GM12878 (cell line): ENCODE results near the gene DEFB126. TPM values are rescaled to one million over a fixed set of nuclear protein-coding genes. Genes with fewer than 3 reads are reported as not detected.

Experiments
- ATAC-seq: fragments of 200-7000 bp; cut with Tn5 transposase; 3 replicates; pipeline ENCODE4 v1.9.1; 2020; ENCODE audit warnings: mild to moderate bottlenecking, moderate library complexity
- BruUV-seq: library from RNA; stranded (reverse); fragments of 400-500 nt; replicated peaks from 2 replicates; lab custom pipeline; 2021; lab: Mats Ljungman, UMichigan
- CTCF ChIA-PET: fragments of 300-600 bp; sonication (Branson Sonifier 250); formaldehyde crosslinking; extraction: SDS; loops from one replicate; lab custom pipeline; 2021; ENCODE audit warnings: inconsistent platforms; lab: Yijun Ruan, JAX
- POLR2A ChIA-PET: fragments of 350-600 bp; formaldehyde crosslinking; extraction: SDS; loops from one replicate; lab custom pipeline; 2021; ENCODE audit warnings: inconsistent platforms; lab: Charles Lee
- RAD21 ChIA-PET: fragments of 300-600 bp; sonication (Branson Sonifier 250); formaldehyde crosslinking; loops from one replicate; lab custom pipeline; 2023; ENCODE audit warnings: antibody characterized with exemption; ENCODE audit not compliant: unreplicated experiment; lab: Charles Lee
- SMC1A ChIA-PET: fragments of 300-600 bp; sonication (Branson Sonifier 250); formaldehyde crosslinking; loops from one replicate; lab custom pipeline; 2023; ENCODE audit not compliant: unreplicated experiment, uncharacterized antibody; lab: Charles Lee
- DNase-seq: peaks from one replicate; pipeline ENCODE4 v3.0.0-alpha.2; 2011; ENCODE audit warnings: low read depth, low spot score
- FAIRE-seq: peaks from 3 replicates; lab custom pipeline; 2011; peaks lifted over from hg19 to GRCh38; lab: Jason Lieb, UNC
- H2AFZ ChIP-seq: 2 replicates; pipeline ENCODE4 v1.6.0; 2011; ENCODE audit warnings: low read depth, low read length, control low read depth; ENCODE audit not compliant: control insufficient read depth
- H3K27ac ChIP-seq: 2 replicates; pipeline ENCODE4 v1.5.1; 2011; ENCODE audit warnings: control low read depth; ENCODE audit not compliant: control insufficient read depth, insufficient read depth
- H3K27me3 ChIP-seq, 2 experiments: replicated peaks in 1 of 2; 2 replicates each; pipeline versions ENCODE4 v1.6.0 to v1.6.1; 2011; ENCODE audit warnings: low read length in 1 of 2; ENCODE audit not compliant: control insufficient read depth in 2 of 2, insufficient read depth in 2 of 2
- H3K36me3 ChIP-seq, 2 experiments: 2 replicates each; pipeline ENCODE4 v1.5.1; 2011; ENCODE audit warnings: low read length in 1 of 2; ENCODE audit not compliant: control insufficient read depth in 2 of 2, insufficient read depth in 2 of 2
- H3K4me1 ChIP-seq: 2 replicates; pipeline ENCODE4 v1.6.1; 2011; ENCODE audit warnings: mild to moderate bottlenecking, low read length, moderate library complexity, mixed read lengths; ENCODE audit not compliant: control insufficient read depth, insufficient read depth
- H3K4me2 ChIP-seq: 2 replicates; pipeline ENCODE4 v1.6.0; 2011; ENCODE audit warnings: control low read depth; ENCODE audit not compliant: control insufficient read depth, insufficient read depth
- H3K4me3 ChIP-seq: fragments of 200-600 bp; sonication (generic); 2 replicates; pipeline ENCODE4 v1.5.1; 2016
- H3K79me2 ChIP-seq: 2 replicates; pipeline ENCODE4 v1.6.0; 2011; ENCODE audit warnings: low read length; ENCODE audit not compliant: control insufficient read depth, insufficient read depth
- H3K9ac ChIP-seq: 2 replicates; pipeline ENCODE4 v1.8.0; 2011; ENCODE audit warnings: low read length, control low read depth, mixed read lengths; ENCODE audit not compliant: control insufficient read depth, insufficient read depth
- H3K9me3 ChIP-seq: replicated peaks from 3 replicates; pipeline ENCODE4 v1.5.1; 2011; ENCODE audit warnings: mild to moderate bottlenecking, low read length; ENCODE audit not compliant: control insufficient read depth, insufficient read depth
- H4K20me1 ChIP-seq: 2 replicates; pipeline ENCODE4 v1.6.0; 2011; ENCODE audit not compliant: control insufficient read depth, insufficient read depth
- BCL11A ChIP-seq: IDR thresholded peaks from 2 replicates; pipeline ENCODE4 v1.6.1; 2011; ENCODE audit warnings: low read depth, low read length
- MLLT1 ChIP-seq: fragments of 450-650 bp; IDR thresholded peaks from 2 replicates; pipeline ENCODE4 v1.6.1; 2016; ENCODE audit warnings: mild to moderate bottlenecking
- MYC ChIP-seq: IDR thresholded peaks from 2 replicates; pipeline ENCODE4 v1.6.1; 2011; ENCODE audit warnings: mild to moderate bottlenecking, low read length, moderate library complexity, inconsistent platforms; ENCODE audit not compliant: insufficient read depth, insufficient replicate concordance, insufficient read length, severe bottlenecking
- NFXL1 ChIP-seq: fragments of 450-650 bp; IDR thresholded peaks from 2 replicates; pipeline ENCODE4 v1.6.1; 2017; ENCODE audit warnings: antibody characterized with exemption, mild to moderate bottlenecking, borderline replicate concordance
- NFYB ChIP-seq: IDR thresholded peaks from 2 replicates; pipeline ENCODE4 v1.6.1; 2011; ENCODE audit warnings: low read depth, mild to moderate bottlenecking, low read length, improper control_type of control experiment, moderate library complexity; ENCODE audit not compliant: insufficient read depth
- NR2C2 ChIP-seq: IDR thresholded peaks from 2 replicates; pipeline ENCODE4 v1.6.1; 2011; ENCODE audit warnings: borderline replicate concordance, low read depth; ENCODE audit not compliant: control insufficient read depth, insufficient read length
- RCOR1 ChIP-seq: conservative IDR thresholded peaks from 2 replicates; pipeline ENCODE4 v1.6.1; 2012; ENCODE audit warnings: low read depth, low read length, improper control_type of control experiment
- YBX1 ChIP-seq: fragments of 450-650 bp; IDR thresholded peaks from 2 replicates; pipeline ENCODE4 v1.6.1; 2016; ENCODE audit warnings: antibody characterized with exemption
- ZBTB4 ChIP-seq: fragments of 450-650 bp; formaldehyde crosslinking; IDR thresholded peaks from 2 replicates; pipeline ENCODE4 v1.4.0; 2022; ENCODE audit warnings: mild to moderate bottlenecking, moderate library complexity
- ZNF207 ChIP-seq: fragments of 450-650 bp; IDR thresholded peaks from 2 replicates; pipeline ENCODE4 v1.6.1; 2014; ENCODE audit warnings: antibody characterized with exemption, mild to moderate bottlenecking, borderline replicate concordance
- ZNF24 ChIP-seq: fragments of 450-650 bp; IDR thresholded peaks from 2 replicates; pipeline ENCODE4 v1.6.1; 2017; ENCODE audit warnings: antibody characterized with exemption, mild to moderate bottlenecking
- ZNF622 ChIP-seq: fragments of 450-650 bp; IDR thresholded peaks from 2 replicates; pipeline ENCODE4 v1.6.1; 2017; ENCODE audit warnings: mild to moderate bottlenecking, inconsistent platforms
- in situ Hi-C: fragments of 300-500 bp; cut with MboI; formaldehyde crosslinking; loops from 9 replicates; pipeline ENCODE4 v1.14.3; 2018; ENCODE audit warnings: mixed read lengths
- intact Hi-C: fragments of 100-400 bp; cut with micrococcal nuclease; formaldehyde crosslinking; loops from one replicate; pipeline ENCODE4 v1.14.2; 2022; ENCODE audit not compliant: unreplicated experiment
- polyA plus RNA-seq, 11 experiments: library from polyadenylated mRNA; depleted of rRNA in 4 of 11; unstranded in 6 of 11; stranded (reverse) in 5 of 11; fragments of >200 nt; fragmentation: Nextera tagmentation in 4 of 11; fragmentation: Illumina TruSeq in 1 of 11; extraction: Ambion mirVana in 4 of 11; extraction: Trizol in 1 of 11; gene quantifications; 1 replicate in 1 of 11; 2 replicates in 10 of 11; pipeline versions ENCODE4 v1.2.1 to v1.2.3, GENCODE V29; 2011 to 2016; ENCODE audit warnings: inconsistent platforms in 2 of 11, missing spikeins in 2 of 11, low read depth in 1 of 11
- total RNA-seq, 4 experiments: library from RNA; depleted of rRNA in 3 of 4; stranded (reverse); fragments of >200 nt in 3 of 4; fragmentation: Illumina TruSeq in 1 of 4; extraction: Trizol in 1 of 4; gene quantifications; 2 replicates each; pipeline versions ENCODE4 v1.2.1 to v1.2.3, GENCODE V29; 2013 to 2021
- TF ChIP-seq, protein P1 (sequence below): fragments of 450-650 bp; conservative IDR thresholded peaks from 2 replicates; pipeline ENCODE4 v1.6.1; 2017; ENCODE audit warnings: mild to moderate bottlenecking, moderate library complexity

The DEFB126 gene
- total and polyA plus RNA-seq, 10 of the 15 experiments (the other 5 are each of a cell fraction or from before 2014, with no cell fraction given), result not detected

DNA sequence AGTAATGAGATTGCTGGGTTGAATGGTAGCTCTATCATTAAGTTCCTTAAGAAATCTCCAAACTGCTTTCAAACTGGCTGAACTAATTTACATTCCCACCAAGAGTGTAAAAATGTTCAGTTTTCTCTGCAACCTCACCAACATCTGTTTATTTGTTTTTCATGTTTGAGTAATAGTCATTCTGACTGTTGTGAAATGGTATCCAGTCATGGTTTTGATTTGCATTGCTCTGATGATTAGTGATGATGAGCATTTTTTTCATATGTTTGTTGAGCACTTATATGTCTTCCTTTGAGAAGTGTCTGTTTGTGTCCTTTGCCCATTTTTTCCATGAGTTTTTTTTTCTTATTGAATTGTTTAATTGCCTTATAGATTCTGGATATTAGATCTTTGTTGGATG lies 30.0 kb upstream of the DEFB126 start:
- Histone ChIP-seq H3K36me3 (no peaks in the 10 kb centered on the region), H3K79me2 (no peaks in the 10 kb centered on the region), H3K9me3 (no peaks in the 10 kb centered on the region; the same call in 2 of the 3 replicates), H3K4me2 (no peak overlapping the region), H4K20me1 (no peaks in the 10 kb centered on the region), H2AFZ (no peak overlapping the region), H3K4me3 (no peak overlapping the region), H3K9ac (no peak overlapping the region), H3K27me3 (0 out of 4 replicates have a peak, but pooled peaks cover 0 to 2% of the 10 kb centered on the region in 2 experiments), H3K27ac (no peak overlapping the region), H3K4me1 (no peaks in the 10 kb centered on the region)
- intact Hi-C loops, result no loop called here
- POLR2A ChIA-PET, result no interaction called here
- RAD21 ChIA-PET, result no interaction called here
- SMC1A ChIA-PET, result no interaction called here
- in situ Hi-C loops, result no loop called here
- no peak for ATAC-seq
- DNase-seq, result no peak
- no TSS peak for BruUV-seq
- FAIRE-seq, result no peak
- no peak for TF ChIP-seq ZBTB4
- TF ChIP-seq MYC, result no peak
- no peak for TF ChIP-seq ZNF622
- no peak for TF ChIP-seq YBX1
- TF ChIP-seq, protein P1, sequence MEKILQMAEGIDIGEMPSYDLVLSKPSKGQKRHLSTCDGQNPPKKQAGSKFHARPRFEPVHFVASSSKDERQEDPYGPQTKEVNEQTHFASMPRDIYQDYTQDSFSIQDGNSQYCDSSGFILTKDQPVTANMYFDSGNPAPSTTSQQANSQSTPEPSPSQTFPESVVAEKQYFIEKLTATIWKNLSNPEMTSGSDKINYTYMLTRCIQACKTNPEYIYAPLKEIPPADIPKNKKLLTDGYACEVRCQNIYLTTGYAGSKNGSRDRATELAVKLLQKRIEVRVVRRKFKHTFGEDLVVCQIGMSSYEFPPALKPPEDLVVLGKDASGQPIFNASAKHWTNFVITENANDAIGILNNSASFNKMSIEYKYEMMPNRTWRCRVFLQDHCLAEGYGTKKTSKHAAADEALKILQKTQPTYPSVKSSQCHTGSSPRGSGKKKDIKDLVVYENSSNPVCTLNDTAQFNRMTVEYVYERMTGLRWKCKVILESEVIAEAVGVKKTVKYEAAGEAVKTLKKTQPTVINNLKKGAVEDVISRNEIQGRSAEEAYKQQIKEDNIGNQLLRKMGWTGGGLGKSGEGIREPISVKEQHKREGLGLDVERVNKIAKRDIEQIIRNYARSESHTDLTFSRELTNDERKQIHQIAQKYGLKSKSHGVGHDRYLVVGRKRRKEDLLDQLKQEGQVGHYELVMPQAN, result no peak
- TF ChIP-seq NFXL1, result no peak
- TF ChIP-seq MLLT1, result no peak
- TF ChIP-seq ZNF207, result no peak
- TF ChIP-seq NFYB, result no peak
- no peak for TF ChIP-seq RCOR1
- no peak for TF ChIP-seq BCL11A
- no peak for TF ChIP-seq NR2C2
- TF ChIP-seq ZNF24, result no peak
- CTCF ChIA-PET, result no interaction called here
